ENCODE measurements around the gene ABCF3.

ABCF3 gene

GRCh38 chr3:184234224-184234623, 48.2 kb downstream of the ABCF3 start:
- DNase-seq: no peak

- no peak for DNase-seq
Observed at GRCh38 chr3:184234671-184235380, 48.8 kb downstream of the ABCF3 start.

DNA sequence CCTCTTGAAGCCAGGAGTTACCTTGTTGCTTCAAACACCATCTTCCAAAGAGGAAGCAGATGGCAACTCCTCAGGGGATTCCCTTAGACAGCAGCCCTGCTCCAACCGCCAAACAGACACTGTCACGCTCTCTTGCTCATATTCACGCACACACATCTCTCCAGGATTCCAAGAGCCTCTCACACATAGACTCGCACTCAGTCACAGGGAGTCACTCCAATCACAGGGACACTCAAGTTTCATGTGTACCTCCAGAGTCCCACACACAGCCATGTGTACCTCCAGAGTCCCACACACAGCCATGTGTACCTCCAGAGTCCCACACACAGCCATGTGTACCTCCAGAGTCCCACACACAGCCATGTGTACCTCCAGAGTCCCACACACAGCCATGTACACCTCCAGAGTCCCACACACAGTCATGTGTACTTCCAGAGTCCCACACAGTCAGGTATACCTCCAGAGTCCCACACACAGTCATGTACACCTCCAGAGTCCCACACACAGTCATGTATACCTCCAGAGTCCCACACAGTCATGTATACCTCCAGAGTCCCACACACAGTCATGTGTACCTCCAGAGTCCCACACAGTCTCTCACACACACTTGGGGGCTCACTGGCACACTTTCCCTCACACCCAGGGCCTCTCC, 49.5 kb downstream of the ABCF3 start:
- no peak for DNase-seq

DNA sequence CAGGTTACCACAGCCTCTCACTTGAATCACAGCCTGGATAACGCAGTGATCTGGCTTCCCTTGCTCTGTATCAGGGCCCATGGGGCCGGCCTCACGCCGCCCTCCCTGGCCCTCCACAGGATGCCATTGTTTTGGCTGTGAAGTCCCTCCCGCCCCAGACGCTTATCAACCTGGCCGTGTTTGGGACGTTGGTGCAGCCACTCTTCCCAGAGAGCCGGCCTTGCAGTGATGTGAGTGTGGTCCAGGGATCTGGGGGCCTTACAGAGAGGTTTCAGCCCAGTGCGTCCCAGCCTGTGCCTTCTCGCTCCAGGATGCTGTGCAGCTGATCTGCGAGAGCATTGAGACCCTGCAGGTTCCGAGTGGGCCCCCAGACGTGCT, 50.0 kb downstream of the ABCF3 start:
- DNase-seq: no peak

GRCh38 chr3:184236636-184237035, 50.6 kb downstream of the ABCF3 start:
- no peak for DNase-seq

- DNase-seq: no peak
Observed at GRCh38 chr3:184237211-184237610, 51.2 kb downstream of the ABCF3 start.

- no peak for DNase-seq
Observed at GRCh38 chr3:184237807-184238206, 51.8 kb downstream of the ABCF3 start.

GRCh38 chr3:184238246-184238818, 52.3 kb downstream of the ABCF3 start:
- no peak for DNase-seq

GRCh38 chr3:184239221-184239620, 53.2 kb downstream of the ABCF3 start:
- DNase-seq: no peak

- no peak for DNase-seq
Observed at GRCh38 chr3:184239708-184240107, 53.7 kb downstream of the ABCF3 start.

DNA sequence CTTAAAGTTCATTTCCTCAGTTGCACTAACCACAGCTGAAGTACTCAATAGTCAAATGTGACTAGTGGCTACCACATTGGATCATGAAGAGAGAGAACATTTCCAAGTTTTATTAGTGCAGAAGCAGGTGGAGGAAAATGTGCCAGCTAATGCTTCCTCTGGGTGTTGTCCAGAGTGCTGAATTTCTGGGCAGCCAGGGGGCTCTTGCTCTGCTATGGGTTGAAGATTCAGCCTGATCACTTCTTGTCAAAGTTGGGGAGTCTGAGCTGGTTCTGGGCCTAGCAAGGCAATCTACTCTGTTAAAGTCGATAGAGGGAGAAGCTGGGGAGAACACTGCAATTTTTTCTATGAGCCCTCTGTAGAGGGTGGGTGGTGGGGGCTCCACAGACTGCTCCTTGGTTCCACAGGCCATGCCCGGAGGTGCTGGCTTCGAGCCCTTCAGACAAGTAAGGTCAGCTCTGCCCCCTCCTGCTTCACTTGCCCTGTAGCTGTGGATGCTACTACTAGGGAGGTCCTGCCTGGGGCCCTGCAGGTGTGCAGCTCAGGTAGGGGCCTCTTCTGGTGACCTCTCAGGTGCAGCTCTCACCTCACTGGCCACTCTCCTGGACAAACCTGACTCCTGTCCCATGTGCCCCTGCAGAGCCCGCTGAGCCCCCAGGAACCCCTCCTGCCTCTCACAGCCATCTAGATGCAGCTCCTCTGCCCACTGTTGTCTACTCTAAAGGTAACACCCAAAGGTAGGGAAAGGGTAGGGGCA, 54.6 kb downstream of the ABCF3 start:
- DNase-seq: no peak

DNA sequence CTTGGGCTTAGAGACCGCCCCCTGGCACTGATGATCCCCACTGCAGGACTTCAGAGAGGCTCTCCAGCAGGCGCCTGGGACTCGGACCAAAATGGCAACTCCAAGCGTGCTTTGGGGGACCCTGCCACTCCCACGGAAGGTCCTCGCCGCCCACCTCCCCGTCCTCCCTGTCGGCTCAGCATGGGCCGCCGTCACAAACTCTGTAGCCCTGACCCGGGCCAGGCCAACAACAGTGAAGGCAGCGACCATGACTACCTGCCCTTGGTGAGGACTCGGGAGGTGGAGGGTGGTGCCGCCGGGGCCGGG, 55.1 kb downstream of the ABCF3 start:
- DNase-seq: no peak

- DNase-seq: peak; percentile 29
Observed at GRCh38 chr3:184241447-184242296, 55.7 kb downstream of the ABCF3 start.

DNA sequence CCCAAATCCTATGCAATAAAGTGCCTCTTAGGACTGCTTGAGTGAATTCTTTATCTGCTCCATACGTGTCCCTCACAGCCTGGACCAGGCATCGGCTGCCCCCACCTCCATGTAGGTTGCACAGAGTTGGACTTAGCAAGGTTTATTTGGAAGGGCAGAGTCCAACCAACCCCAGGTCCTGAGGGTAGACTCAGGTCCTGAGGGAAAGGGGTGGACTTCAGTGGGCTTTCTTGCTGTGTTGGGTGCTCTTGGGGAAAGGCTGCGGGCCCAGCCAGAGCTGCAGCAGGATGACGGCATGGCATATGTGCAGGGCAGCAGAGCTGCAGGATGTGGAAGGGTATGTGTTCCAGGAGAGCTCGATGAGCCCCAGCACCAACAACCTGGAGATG, 56.3 kb downstream of the ABCF3 start:
- no peak for DNase-seq
